GM21360 (cell line): ENCODE measurements around the gene MAMDC2.

ENCODE experiments used
- ATAC-seq: cut with Tn5 transposase; IDR thresholded peaks from one replicate; pipeline ENCODE4 v1.9.1; 2021; ENCODE audit warnings: mild to moderate bottlenecking, moderate library complexity; ENCODE audit not compliant: unreplicated experiment

MAMDC2 gene

GRCh38 chr9:70043689-70044489 is at the start of gene MAMDC2:
Gene MAMDC2 (plus strand): TSS chr9:70043848. CDS start chr9:70044198, 350 bp downstream.
- no peak for ATAC-seq

DNA sequence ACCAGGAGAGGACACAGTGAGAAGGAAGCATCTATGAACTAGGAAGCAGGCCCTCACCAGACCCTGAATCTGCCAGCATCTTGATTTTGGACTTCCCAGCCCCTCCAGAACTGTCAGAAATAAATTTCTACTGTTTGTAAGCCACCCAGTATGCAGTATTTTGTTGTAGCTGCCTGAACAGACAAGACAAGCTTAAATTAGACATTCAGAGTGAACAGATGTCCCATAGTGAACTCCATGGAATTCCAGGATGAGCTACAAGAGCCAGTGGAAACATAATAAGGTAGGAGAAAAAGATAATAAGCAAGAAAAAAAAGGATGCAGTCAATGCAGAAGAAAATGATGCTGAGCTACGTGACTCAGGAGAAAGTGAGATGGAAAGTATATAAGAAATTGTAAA is 47.8 kb upstream of the MAMDC2 start:
- ATAC-seq, result no peak

- ATAC-seq, result no peak
Observed at GRCh38 chr9:69996967-69997366, 46.7 kb upstream of the MAMDC2 start.

DNA sequence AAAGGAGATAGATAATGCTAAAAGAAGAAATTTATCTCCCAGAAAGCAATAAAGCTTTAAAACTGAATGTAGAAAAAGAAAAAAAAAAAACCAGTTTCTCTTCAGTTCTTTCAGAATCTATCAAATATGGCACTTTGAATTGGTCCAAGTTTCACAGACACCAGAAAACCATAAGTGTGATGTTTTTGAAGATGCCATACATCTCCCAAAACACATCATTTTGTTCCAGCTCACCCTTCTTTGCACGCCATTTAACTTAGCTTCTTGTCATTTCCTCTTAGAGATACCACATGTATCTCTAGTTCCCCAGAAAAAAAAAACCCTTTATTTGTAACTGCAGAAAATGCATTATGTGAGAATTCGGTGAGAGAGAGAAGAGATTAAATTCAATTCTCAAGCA is 46.1 kb upstream of the MAMDC2 start:
- ATAC-seq, result no peak

DNA sequence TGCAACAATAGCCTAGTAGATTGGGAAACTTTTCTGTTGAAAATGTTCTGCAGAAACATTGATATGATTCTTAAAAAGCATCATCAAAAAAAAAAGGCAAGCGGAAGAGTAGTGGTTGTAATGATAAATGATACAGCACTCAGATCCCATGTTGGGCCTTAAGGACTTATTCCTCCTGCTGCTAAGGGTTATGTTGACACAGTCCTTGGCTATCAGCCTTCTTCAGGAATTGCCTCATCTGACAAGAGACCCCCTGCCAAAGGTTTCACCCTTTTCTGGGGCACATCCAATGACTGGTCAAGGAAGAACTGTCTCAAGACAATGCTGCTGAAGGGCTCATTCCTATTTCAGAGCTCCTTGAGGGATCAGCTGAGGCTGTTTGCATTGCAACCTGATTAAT is 44.3 kb upstream of the MAMDC2 start:
- ATAC-seq, result no peak

DNA sequence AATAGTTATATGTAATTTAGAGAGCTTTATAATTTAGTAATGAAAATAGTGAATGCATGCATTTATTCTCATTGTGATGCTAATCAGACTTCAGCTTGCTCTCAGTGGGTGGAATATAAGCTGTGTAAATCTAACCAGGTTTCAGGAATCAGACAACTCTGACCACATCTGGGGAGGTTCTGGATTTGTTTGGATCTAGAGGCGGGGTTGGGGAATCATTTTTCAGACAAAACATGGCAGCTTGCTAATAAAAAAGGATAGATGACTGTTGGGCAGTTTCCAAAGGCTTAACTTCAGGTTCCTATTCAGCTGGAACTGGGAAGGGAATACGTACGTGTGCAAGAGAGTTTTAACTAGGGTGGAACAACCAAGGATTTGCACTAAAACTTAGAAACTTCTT is 43.2 kb upstream of the MAMDC2 start:
- ATAC-seq, result no peak

DNA sequence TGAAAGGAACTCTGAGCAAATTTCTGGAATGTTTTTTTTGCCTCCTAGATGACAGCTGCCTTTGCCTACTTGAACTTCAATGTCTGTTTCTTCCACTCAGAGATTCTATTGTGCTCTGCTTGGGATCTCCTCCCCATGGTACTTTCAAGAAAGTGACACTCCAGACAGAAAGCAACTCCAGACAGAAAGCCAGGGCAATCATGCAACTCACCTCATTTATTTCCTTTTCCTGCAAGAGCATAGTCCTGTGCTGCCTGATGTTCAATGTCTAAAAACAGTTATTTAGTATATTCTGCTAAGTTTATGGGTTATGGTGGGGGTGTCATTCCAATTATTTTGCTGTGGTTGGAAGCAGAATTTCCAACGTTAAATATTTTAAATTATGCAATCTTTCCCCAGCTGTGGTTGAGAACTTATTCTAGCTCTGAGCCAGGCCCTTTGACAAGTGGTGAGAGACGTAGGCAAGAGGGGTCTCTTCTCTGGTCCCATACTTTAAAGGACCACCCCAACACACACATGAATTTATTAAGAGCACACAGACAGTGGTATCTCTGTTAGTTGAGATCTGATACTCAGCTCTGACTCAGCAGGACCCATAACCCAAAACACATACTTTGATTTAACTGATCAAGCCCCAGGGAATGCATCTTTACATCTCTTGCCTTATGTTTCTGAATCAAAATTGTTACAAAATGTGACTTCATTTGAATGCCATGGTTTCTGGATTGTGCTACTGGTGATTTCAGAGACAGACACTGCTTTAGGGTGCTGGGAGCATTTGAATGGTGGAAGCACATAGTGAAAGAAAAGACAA is 39.5 kb upstream of the MAMDC2 start:
- no peak for ATAC-seq

DNA sequence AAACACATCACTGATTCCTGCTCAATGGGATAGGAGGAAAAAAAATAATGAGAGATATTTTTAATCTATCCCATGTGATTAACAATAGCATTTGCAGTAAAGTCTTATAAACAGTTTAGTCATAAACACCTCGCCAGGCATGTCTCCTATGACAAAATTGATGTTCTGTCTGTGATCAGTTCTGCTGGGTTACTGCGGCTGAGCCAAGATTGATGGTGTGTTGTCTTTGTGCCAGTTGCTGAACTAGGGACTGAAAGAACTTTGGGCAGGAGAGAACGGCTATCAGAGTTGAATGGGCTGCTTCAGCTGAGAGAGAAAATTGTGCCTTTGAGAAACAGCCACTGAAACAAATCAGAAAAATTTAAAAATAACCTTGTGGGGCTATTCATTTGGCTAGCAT is 37.3 kb upstream of the MAMDC2 start:
- ATAC-seq, result no peak

GRCh38 chr9:70007831-70008230 is 35.8 kb upstream of the MAMDC2 start:
- no peak for ATAC-seq

DNA sequence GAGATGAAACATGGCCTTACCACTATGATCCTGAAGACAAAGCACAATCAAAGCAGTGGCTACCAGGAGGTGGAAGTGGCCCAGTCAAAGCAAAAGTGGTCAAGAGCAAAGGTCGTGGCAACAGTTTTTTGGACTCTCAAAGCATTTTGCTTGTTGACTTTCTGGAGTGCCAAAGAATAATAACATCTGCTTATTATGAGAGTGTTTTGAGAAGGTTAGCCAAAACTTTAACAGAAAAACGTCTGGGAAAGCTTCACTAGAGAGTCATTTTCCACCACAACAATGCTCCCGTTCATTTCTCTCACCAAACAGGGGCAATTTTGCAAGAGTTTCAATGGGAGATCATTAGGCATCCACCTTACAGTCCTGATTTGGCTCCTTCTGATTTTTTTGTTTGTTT is 33.6 kb upstream of the MAMDC2 start:
- ATAC-seq, result no peak

DNA sequence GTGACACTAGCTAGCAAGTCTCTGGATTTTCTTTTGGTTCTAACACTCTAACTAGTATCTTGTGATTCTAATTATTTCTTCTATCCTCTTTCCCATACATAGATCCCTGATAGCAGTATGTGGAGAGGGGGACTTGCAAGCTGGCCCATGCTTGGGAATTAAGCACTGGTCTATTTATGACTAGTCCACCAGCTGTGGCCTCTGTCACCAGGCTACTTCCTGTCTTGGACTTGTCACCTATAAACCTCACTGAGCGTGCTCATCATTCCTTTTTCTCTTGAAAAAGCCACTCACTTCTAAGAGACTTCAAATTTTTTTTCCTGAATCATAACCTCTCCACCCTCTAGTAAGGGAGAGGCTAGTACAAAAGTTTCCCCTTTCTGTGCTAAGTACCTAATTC is 32.3 kb upstream of the MAMDC2 start:
- ATAC-seq, result no peak

DNA sequence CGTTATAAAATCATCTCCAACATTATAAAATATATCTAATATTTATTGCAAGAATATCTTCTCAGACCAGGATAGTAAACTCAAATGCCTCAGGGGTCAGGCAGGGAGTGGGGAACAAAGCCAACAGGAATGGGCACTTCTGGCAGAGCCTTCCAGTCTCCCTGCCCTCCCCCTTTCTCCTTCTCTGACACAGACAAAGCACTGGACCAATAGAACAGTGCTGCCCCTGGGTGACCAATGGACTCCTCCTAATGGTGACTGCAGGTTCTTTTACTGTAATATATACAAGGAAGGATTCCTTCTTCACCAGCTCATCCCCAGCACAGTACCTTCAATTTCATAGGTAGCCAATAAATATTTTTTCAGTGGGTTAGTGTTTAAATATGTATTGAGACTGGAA is 31.1 kb upstream of the MAMDC2 start:
- ATAC-seq, result no peak

DNA sequence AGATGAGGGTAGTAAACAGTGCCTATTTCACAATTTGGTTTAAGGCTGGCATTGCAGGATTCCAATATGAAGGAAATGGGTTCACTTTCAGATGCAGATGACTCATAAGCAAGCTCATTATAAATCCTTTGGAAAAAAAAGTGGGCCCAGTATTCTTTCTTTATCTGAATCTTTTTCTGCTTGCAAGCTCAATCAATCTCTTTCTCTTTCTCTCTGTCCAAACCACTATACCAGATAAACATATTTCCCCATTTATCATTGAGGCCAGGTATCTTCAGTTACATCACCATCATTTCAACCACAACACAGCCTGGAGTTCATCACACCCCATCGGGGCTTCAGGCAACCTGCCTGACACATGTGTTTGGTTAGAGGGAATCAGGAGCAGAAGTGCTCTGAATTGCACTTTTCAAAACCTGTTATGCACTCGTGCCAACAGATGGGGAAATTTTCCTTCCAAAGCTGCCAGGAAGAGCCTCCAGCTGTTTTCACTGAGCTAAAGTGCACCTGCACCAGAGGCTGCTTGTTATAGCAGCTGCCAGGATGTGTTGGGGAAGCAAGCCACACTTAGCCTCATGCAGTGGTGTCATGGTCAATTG is 30.0 kb upstream of the MAMDC2 start:
- ATAC-seq, result no peak

GRCh38 chr9:70015099-70015498 is 28.5 kb upstream of the MAMDC2 start:
- no peak for ATAC-seq

DNA sequence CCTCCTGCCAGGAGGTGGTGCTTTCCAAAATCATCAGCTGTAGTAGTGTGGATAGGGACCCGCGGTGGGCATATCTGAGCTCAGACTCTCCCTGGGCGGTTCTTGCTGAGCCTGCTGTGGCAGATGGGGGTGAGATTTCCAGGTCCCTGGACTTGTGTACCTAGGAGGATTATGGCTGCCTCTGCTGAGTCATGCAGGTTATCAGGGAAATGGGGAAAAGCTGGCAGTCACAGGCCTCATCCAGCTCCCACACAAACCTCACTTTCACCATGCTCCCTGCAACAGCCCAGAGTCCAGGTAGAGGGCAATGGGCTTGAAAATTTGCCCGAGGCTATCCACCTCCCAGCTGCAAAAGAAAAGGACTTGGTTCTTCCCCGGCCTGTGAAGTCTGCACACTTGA is 23.4 kb upstream of the MAMDC2 start:
- ATAC-seq, result no peak

DNA sequence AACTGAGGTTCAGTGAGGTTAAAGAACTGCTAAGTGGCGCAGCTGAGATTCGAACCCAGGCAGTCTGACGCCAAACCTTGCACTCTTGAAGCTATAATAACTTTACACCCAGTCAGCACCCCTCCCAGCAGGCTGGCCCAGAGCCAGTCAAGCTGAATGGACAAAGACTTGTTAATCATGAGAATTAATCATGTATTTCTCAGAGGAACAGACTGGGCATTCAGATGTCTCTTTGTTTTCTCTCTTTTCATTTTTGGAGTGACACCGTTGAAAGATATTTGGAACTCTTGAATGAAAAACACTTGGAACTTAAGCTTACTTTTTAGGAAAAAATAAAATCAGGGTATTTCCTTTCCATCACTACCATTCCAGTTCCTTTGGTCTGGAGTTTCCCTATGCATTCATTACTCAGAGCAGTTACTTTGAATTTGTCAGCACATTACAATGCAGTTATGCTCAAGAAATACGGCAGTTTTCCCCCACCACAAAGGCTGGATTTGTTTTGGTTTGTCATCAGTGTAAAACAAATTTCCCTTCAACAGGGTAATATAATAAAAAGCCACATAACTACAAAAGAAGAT is 22.6 kb upstream of the MAMDC2 start:
- no peak for ATAC-seq

GRCh38 chr9:70028287-70028686 is 15.4 kb upstream of the MAMDC2 start:
- no peak for ATAC-seq

- no peak for ATAC-seq
Observed at GRCh38 chr9:70030156-70030555, 13.5 kb upstream of the MAMDC2 start.

DNA sequence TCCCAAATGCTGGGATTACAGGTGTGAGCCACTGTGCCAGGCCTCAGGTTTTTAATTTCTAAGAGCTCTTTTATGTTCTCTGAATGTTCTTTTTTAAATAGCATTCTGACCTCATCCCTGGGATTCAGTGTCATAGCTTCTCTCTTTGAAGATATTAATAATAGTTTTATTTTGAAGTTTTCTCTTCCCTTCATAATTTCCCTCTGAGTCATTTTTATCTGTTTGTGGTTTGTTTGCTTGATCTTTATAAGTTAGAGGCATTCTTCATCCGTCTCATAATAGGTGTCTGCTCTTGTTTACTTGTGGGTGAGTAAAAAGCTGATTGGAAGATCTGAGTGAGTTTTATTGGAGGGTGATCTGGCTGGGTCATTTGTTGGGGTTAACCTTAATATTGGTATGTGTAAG is 12.5 kb upstream of the MAMDC2 start:
- no peak for ATAC-seq

DNA sequence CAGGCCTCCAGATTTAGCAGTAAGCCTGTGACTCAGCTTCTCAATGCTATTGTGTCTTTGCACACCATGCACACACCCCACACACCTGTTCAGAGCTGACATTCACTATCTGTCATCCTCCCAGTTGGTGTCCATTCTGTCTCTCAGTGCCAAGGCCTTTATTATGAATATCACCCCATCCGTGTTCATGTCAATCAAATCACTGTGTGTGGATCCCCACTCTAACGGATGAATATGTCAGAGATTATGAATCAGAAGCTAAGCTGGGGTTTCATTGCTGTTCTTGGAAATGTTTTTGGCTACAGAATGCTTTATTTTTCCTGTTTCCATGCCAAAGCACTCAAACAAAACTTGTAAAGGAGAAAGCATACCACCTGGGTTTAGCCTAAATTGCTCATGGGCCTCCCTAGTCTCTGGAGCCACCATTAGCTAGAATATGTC is 9.4 kb upstream of the MAMDC2 start:
- no peak for ATAC-seq

DNA sequence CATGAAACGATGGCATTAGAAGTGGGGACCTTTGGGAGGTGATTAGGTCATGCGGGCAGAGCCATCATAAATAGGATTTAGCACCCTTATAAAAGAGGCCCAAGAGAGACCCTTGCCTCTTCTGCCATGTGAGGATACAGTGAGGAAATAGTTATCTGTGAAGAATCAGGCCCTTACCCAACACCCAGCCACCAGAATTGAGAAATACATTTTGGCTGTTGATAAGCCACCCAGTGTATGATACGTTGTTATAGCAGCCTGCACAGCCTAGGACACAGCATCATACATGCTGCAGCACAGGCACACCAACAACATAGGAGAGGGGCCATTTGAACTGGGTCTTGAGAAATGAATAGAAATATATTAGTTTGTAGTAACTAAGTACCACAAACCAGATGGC is 8.0 kb upstream of the MAMDC2 start:
- no peak for ATAC-seq
